AG09309 (cell line): ENCODE measurements around the gene PLB1.

ENCODE experiments used
- DNase-seq: peaks from one replicate; pipeline ENCODE4 v3.0.0-alpha.2; 2010; ENCODE audit warnings: low read depth
- H3K4me3 ChIP-seq: 2 replicates; pipeline ENCODE4 v1.5.1; 2011; ENCODE audit warnings: mild to moderate bottlenecking, low read depth, low read length, moderate library complexity; ENCODE audit not compliant: control insufficient read depth
- TF ChIP-seq, protein P1 (sequence below): IDR thresholded peaks from 2 replicates; pipeline ENCODE4 v1.5.1; 2011; ENCODE audit warnings: mild to moderate bottlenecking, low read depth, low read length, inconsistent platforms; ENCODE audit not compliant: insufficient read depth, control insufficient read depth; ENCODE audit errors: missing control alignments

The PLB1 gene

DNA sequence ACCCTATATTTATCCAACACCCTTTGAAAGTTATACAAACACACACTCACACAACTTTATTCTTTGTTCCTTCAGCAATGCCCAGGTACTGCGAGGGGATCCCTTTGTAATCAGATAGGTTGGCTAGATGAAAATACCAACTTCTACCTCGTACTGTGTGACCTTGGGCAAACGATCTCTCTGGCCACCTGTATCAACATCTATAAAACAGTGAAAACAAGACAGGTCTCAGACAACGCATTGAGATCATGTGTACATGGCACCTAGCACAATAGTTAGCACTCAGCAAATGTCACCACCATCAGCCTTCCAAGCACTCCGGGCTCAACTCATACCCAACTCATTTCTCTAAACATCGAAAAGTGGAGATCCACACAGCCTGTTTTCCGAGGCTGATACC is 137.3 kb downstream of the PLB1 start:
- TF ChIP-seq, protein P1, sequence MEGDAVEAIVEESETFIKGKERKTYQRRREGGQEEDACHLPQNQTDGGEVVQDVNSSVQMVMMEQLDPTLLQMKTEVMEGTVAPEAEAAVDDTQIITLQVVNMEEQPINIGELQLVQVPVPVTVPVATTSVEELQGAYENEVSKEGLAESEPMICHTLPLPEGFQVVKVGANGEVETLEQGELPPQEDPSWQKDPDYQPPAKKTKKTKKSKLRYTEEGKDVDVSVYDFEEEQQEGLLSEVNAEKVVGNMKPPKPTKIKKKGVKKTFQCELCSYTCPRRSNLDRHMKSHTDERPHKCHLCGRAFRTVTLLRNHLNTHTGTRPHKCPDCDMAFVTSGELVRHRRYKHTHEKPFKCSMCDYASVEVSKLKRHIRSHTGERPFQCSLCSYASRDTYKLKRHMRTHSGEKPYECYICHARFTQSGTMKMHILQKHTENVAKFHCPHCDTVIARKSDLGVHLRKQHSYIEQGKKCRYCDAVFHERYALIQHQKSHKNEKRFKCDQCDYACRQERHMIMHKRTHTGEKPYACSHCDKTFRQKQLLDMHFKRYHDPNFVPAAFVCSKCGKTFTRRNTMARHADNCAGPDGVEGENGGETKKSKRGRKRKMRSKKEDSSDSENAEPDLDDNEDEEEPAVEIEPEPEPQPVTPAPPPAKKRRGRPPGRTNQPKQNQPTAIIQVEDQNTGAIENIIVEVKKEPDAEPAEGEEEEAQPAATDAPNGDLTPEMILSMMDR: no peak
- H3K4me3 ChIP-seq: no peak overlapping the region
- no peak for DNase-seq

DNA sequence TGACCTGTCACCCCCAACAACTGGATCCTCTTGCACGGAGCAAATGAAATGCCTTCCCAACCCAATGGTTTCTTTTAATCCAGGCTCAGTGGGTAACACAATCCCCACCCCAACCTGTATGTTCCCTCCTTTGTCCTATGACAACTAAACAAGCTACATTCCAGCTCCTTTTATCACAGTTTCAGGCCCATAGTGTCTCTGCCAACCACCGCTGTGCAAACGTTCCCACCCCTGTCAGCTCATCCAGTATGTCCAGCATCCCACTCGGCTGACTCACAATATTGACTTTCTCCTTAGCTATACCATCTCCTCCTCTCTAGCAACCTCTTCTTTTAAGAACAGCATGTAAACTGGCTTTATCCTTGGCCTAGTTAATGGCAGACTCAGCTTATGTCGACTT is 137.9 kb downstream of the PLB1 start:
- H3K4me3 ChIP-seq: no peak overlapping the region
- DNase-seq: no peak
- TF ChIP-seq, protein P1: no peak

DNA sequence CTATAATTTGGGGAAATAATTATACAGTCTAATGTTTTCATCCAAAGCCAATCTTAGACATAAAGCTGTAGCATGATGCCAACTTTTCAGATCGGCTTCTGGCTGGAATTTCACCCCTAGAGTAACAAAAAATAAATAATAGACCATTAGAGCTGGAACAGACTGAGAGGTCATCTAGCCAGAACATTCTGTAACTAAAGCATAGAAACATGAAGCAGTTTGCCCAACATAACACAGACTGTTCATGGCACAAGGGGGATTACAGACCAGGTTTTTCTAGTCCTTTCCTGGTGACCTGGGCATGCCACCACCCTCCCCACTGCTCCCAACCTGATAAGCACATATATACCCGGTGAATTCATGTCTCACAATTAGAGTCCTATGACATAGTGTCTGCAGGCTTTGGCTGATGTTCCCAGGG is 139.3 kb downstream of the PLB1 start:
- TF ChIP-seq, protein P1: no peak
- DNase-seq: no peak
- no peak overlapping the region for H3K4me3 ChIP-seq

DNA sequence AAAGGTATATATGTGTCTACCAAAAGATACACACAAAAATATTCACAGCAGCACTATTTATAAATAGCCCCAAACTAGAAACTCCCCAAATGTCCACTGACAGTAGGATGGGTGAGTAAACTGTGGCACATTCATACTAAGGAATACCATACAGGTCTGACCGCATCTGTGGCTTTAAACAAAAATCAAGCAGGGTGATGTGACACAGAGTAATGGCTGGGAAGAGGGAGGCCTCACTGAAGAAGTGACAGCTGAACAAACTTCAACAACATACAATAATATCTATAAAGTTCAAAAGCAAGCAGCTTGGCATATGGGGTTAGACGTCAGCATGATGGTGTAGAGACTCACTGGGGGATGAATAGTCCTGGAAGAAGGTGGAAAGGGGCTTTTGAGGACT is 140.6 kb downstream of the PLB1 start:
- no peak for DNase-seq
- TF ChIP-seq, protein P1: no peak
- no peak overlapping the region for H3K4me3 ChIP-seq

DNA sequence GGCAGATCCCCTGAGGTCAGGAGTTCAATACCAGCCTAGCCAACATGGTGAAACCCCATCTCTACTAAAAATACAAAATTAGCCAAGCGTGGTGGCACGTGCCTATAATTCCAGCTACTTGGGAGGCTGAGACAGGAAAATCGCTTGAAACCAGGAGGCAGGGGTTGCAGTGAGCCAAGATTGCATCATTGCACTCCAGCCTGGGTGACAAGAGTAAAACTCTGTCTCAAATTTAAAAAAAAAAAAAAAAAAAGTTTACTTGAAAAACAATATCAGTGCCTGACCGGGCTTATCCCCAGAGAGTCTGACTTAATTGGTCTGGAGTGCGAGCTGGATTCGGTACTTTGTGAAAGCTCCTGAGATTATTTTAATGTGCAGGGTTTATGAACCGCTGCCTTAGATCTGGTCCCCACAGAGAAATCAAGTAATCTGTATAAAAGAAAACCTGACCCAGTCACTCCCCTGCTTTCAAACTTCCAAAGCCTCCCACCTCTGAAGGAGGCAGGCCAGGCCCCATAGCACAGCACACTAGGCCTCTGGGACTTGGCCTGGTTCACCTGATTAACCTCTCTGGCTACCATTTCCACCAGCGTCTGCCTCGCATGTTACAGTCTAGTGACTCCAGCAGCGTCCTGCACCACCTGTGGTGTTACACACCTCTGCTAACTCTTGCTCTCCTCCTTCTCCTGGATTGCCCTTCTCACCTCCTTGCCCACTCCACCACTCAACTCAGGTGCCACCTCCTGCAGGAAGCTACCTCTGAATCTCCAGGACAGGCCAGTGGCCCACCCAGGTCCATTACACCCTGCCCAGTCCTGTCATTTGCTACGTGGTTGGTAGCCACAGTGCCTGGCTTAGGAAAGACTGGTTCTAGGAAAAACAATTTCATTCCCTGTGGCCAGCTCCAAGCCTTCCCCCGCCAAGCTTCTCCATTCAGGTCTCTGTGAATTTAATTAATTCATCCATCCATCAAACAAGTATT is 141.5 kb downstream of the PLB1 start:
- TF ChIP-seq, protein P1: no peak
- no peak for DNase-seq
- no peak overlapping the region for H3K4me3 ChIP-seq

DNA sequence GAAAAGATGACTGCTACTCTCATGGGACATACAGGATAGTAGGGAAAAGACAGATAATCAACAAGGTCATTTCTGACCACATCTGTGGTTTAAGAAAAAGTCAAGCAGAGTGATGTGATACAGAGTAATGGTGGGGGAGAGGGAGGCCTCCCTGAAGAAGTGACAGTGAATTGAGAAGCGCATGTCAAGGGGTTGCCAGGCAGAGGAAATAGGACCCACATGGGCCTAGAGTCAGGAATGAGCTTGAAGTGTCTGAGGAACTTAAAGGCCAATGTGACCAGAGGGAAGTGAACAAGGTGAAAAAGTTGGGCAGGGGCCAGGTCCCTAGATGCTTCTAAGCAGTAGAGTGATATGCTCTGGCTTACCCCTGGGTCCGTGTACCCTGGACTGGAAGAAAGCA is 142.2 kb downstream of the PLB1 start:
- TF ChIP-seq, protein P1: no peak
- H3K4me3 ChIP-seq: no peak overlapping the region
- no peak for DNase-seq
